ENCODE data around the gene C2orf72. TPM values are rescaled to one million over a fixed set of nuclear protein-coding genes. Genes with fewer than 3 reads are reported as not detected.

C2orf72 gene
- total and polyA plus RNA-seq, 2 donors (not counting 1 experiment from before 2014, with no cell fraction given) = not detected

DNA sequence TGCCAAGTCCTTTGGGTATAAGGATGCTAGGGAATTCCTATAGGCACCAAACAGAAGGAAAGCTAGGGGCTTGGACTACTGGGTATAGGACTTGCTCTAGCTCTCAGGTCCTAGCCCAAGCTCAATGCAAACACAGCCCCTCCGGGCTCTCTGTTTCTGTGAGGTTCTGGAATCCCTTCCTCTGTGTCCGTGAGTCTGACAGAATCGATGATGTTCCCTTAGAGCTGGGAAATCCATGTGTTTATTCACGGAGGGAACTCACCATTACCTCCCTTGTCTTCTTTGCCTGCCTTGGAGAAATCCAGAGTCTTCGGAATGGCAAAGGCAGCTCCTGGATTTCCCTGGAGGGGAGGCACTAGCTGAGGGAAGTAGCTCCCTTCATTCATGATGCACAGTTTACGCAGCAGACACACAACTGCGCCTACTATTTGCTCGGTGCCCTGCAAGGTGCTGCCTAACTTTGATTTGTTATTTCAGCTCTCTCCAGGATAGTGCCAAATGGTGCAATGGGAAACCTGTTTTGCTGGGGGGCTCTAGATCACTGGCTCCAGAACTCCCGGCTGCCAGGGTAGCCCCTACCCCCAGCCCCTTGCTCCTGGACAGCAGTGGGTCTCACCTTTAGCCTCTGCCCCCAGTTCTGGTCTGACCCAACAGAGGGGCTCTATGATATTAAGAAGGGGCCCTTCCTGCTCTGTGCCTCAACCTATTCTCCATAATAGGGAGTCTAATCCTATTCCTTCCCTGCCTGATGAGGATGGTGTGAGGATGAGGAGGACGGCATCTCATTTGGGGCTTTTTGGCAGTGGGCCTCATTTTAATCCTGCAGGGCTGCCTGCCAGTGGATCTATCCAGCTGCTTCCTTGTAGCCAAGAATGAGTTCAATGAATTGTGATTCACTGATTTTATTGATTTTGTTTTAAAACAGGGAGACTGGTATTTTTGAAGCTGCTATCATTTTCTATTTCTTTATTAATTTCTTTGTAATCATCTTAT is 10.9 kb downstream of the C2orf72 start:
- no peak for DNase-seq
- POLR2A ChIA-PET = no interaction called here
- H2AFZ ChIP-seq (ENCODE audit: insufficient read depth, low read depth, low read length, poor library complexity, severe bottlenecking) = no peak overlapping the region
- 75% methylated on average over 4 of the region's 10 CpGs for WGBS (ENCODE audit: insufficient coverage)
- H3K4me2 ChIP-seq (replicated peaks; ENCODE audit: low read depth, low read length, poor library complexity, severe bottlenecking) = no peak overlapping the region
- peaks cover 4 to 10% of the 10 kb centered on the region in 2 donors for H3K4me1 ChIP-seq (ENCODE audit: control insufficient read depth in 2 of 2, insufficient read depth in 2 of 2, low read length in 2 of 2)
- no peaks in the 10 kb centered on the region for H3K9me3 ChIP-seq (ENCODE audit: control extremely low read depth in 1 of 3, control insufficient read depth in 2 of 3, insufficient read depth in 1 of 3, low read length in 2 of 3)
- H3K27ac ChIP-seq (ENCODE audit: low read length in 2 of 2) = no peak overlapping the region
- no peaks in the 10 kb centered on the region for H3K9me3 Mint-ChIP-seq (ENCODE audit: insufficient read depth)
- H3K27me3 Mint-ChIP-seq = peaks cover 19% of the 10 kb centered on the region
- H3K36me3 ChIP-seq (replicated peaks in 1 of 2; ENCODE audit: control extremely low read depth in 1 of 2, control insufficient read depth in 1 of 2, extremely low read depth in 1 of 2, insufficient read depth in 2 of 2, low read length in 1 of 2) = no peaks in the 10 kb centered on the region
- H3K27ac Mint-ChIP-seq = no peak overlapping the region
- H3K4me1 Mint-ChIP-seq = peaks cover 9% of the 10 kb centered on the region
- CTCF ChIA-PET = no interaction called here
- intact Hi-C loops (cut with micrococcal nuclease) = no loop called here
- no peak for ATAC-seq (ENCODE audit: low read depth)
- TF ChIP-seq EZH2 (IDR thresholded peaks at IDR 0.05; ENCODE audit: borderline replicate concordance, insufficient read depth, low read depth, low read length, poor library complexity, severe bottlenecking) = no peak
- TF ChIP-seq, protein P1, sequence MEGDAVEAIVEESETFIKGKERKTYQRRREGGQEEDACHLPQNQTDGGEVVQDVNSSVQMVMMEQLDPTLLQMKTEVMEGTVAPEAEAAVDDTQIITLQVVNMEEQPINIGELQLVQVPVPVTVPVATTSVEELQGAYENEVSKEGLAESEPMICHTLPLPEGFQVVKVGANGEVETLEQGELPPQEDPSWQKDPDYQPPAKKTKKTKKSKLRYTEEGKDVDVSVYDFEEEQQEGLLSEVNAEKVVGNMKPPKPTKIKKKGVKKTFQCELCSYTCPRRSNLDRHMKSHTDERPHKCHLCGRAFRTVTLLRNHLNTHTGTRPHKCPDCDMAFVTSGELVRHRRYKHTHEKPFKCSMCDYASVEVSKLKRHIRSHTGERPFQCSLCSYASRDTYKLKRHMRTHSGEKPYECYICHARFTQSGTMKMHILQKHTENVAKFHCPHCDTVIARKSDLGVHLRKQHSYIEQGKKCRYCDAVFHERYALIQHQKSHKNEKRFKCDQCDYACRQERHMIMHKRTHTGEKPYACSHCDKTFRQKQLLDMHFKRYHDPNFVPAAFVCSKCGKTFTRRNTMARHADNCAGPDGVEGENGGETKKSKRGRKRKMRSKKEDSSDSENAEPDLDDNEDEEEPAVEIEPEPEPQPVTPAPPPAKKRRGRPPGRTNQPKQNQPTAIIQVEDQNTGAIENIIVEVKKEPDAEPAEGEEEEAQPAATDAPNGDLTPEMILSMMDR (IDR thresholded peaks at IDR 0.05) = no peak
- H3K9ac ChIP-seq (ENCODE audit: low read length) = no peak overlapping the region
- no peak overlapping the region for H3K4me3 Mint-ChIP-seq
- H3K4me3 ChIP-seq (ENCODE audit: control extremely low read depth in 1 of 5, extremely low read depth in 1 of 5, insufficient read depth in 1 of 5, low read depth in 2 of 5, low read length in 4 of 5) = no peak overlapping the region
- H4K20me1 ChIP-seq (ENCODE audit: control insufficient read depth, insufficient read depth, low read length, poor library complexity, severe bottlenecking) = no peaks in the 10 kb centered on the region
- peaks cover 0 to 31% (median 4%) of the 10 kb centered on the region in 4 experiments for H3K27me3 ChIP-seq (replicated peaks in 1 of 4; ENCODE audit: control extremely low read depth in 1 of 4, control insufficient read depth in 3 of 4, insufficient read depth in 4 of 4, low read length in 3 of 4)
- H3K79me2 ChIP-seq (ENCODE audit: control insufficient read depth, insufficient read depth, low read length) = no peaks in the 10 kb centered on the region

All from B cell (primary cell).